ENCODE results near the gene ZNF189.

The ZNF189 gene

GRCh38 chr9:101415578-101415977 is 16.9 kb downstream of the ZNF189 start:
- no peak for DNase-seq (ENCODE audit: low spot score)
- in situ Hi-C loops (cut with MboI; ENCODE audit: low sequenced_read_pairs, unreplicated experiment), result no loop called here
- no peak for TF ChIP-seq CTCF (IDR thresholded peaks at IDR 0.05; ENCODE audit: borderline replicate concordance, control extremely low read depth, extremely low read depth, insufficient read depth, missing control alignments)

- in situ Hi-C loops (cut with MboI; ENCODE audit: low sequenced_read_pairs, unreplicated experiment), result no loop called here
- no peak for DNase-seq (ENCODE audit: low spot score)
- no peak for TF ChIP-seq CTCF (IDR thresholded peaks at IDR 0.05; ENCODE audit: borderline replicate concordance, control extremely low read depth, extremely low read depth, insufficient read depth, missing control alignments)
These were observed 18.7 kb downstream of the ZNF189 start for GRCh38 chr9:101417389-101417788.

GRCh38 chr9:101417977-101418376 is 19.3 kb downstream of the ZNF189 start:
- no peak for DNase-seq (ENCODE audit: low spot score)
- in situ Hi-C loops (cut with MboI; ENCODE audit: low sequenced_read_pairs, unreplicated experiment), result no loop called here
- no peak for TF ChIP-seq CTCF (IDR thresholded peaks at IDR 0.05; ENCODE audit: borderline replicate concordance, control extremely low read depth, extremely low read depth, insufficient read depth, missing control alignments)

GRCh38 chr9:101418518-101419430 is 20.1 kb downstream of the ZNF189 start:
- no peak for DNase-seq (ENCODE audit: low spot score)
- in situ Hi-C loops (cut with MboI; ENCODE audit: low sequenced_read_pairs, unreplicated experiment), result no loop called here

GRCh38 chr9:101419863-101420262 is 21.2 kb downstream of the ZNF189 start:
- in situ Hi-C loops (cut with MboI; ENCODE audit: low sequenced_read_pairs, unreplicated experiment), result no loop called here
- no peak for DNase-seq (ENCODE audit: low spot score)
- TF ChIP-seq CTCF (IDR thresholded peaks at IDR 0.05; ENCODE audit: borderline replicate concordance, control extremely low read depth, extremely low read depth, insufficient read depth, missing control alignments), result no peak

More at GRCh38 chr9:101418518-101419430, 20.1 kb downstream of the ZNF189 start:
- no peak for TF ChIP-seq CTCF (IDR thresholded peaks at IDR 0.05; ENCODE audit: borderline replicate concordance, control extremely low read depth, extremely low read depth, insufficient read depth, missing control alignments)

GRCh38 chr9:101421653-101422065 is 23.0 kb downstream of the ZNF189 start:
- no peak for TF ChIP-seq CTCF (IDR thresholded peaks at IDR 0.05; ENCODE audit: borderline replicate concordance, control extremely low read depth, extremely low read depth, insufficient read depth, missing control alignments)
- in situ Hi-C loops (cut with MboI; ENCODE audit: low sequenced_read_pairs, unreplicated experiment), result no loop called here
- no peak for DNase-seq (ENCODE audit: low spot score)
